ENCODE measurements around the gene GBP4. TPM values are rescaled to one million over a fixed set of nuclear protein-coding genes. Genes with fewer than 3 reads are reported as not detected.
"Not testable (repeated sequence)": the region's sequence is repeated elsewhere in the genome, so short reads cannot be mapped to it uniquely, and the experiment has no call there.

Gene GBP4
- total RNA-seq, 1 experiment from 2014 or later, result 0.09 TPM

GRCh38 chr1:89221341-89221740 lies 22.6 kb upstream of the GBP4 start (continued):
- TF ChIP-seq FOXP4 (CRISPR knock-in tag; IDR thresholded peaks at IDR 0.05) (no peak), SMAD4 (CRISPR knock-in tag; IDR thresholded peaks at IDR 0.05) (no peak), E2F5 (CRISPR knock-in tag; IDR thresholded peaks at IDR 0.05) (no peak), ETV6 (CRISPR knock-in tag; IDR thresholded peaks at IDR 0.05) (no peak)

GRCh38 chr1:89219851-89220250 lies 21.1 kb upstream of the GBP4 start:
- H3K4me1 Mint-ChIP-seq; H3K4me3 Mint-ChIP-seq; ATAC-seq; H3K27me3 Mint-ChIP-seq (ENCODE audit: low read depth); DNase-seq (ENCODE audit: low spot score); H3K27ac Mint-ChIP-seq; CTCF ChIA-PET; POLR2A ChIA-PET: not testable (repeated sequence)
- Mint-ChIP-seq H3K36me3 (peaks cover 18% of the 10 kb centered on the region), H3K9me3 (peaks cover 49% of the 10 kb centered on the region)

- H3K4me3 Mint-ChIP-seq; DNase-seq (ENCODE audit: low spot score); H3K4me1 Mint-ChIP-seq; ATAC-seq; CTCF ChIA-PET; H3K27me3 Mint-ChIP-seq (ENCODE audit: low read depth); H3K27ac Mint-ChIP-seq: not testable (repeated sequence)
- Mint-ChIP-seq H3K36me3 (peaks cover 19% of the 10 kb centered on the region), H3K9me3 (peaks cover 50% of the 10 kb centered on the region)
- POLR2A ChIA-PET, result interaction anchor here (0.6 kb wide), 1 partner anchor 227 kb away, joined by 3 read pairs; no protein-coding TSS in a partner anchor
- 0 out of 2 replicates have a peak, but pooled peaks have one; percentile 17 for TF ChIP-seq NFYB (CRISPR knock-in tag; conservative IDR thresholded peaks at IDR 0.05; ENCODE audit: low read depth)
Observed at GRCh38 chr1:89218941-89219340, 20.2 kb upstream of the GBP4 start.

- H3K9me3 Mint-ChIP-seq, result peaks cover 83% of the 10 kb centered on the region
- peaks cover under 1% of the 10 kb centered on the region; the same call in 1 of the 2 replicates for H3K27me3 Mint-ChIP-seq (ENCODE audit: low read depth)
- ChIA-PET CTCF (no interaction called here), POLR2A (no interaction called here)
- ATAC-seq (no peak), DNase-seq (ENCODE audit: low spot score) (no peak)
- H3K36me3 Mint-ChIP-seq, result peaks cover 37% of the 10 kb centered on the region
- H3K4me3 Mint-ChIP-seq, result no peak overlapping the region
- no peaks in the 10 kb centered on the region for H3K4me1 Mint-ChIP-seq
- no peak overlapping the region for H3K27ac Mint-ChIP-seq
- no peak for TF ChIP-seq NR2C2 (CRISPR knock-in tag; IDR thresholded peaks at IDR 0.05)
- TF ChIP-seq ZBTB21 (CRISPR knock-in tag; IDR thresholded peaks at IDR 0.05; ENCODE audit: borderline replicate concordance), result no peak
- no peak for TF ChIP-seq ZNF138 (CRISPR knock-in tag; conservative IDR thresholded peaks at IDR 0.05)
- TF ChIP-seq ZSCAN18 (CRISPR knock-in tag; IDR thresholded peaks at IDR 0.05), result no peak
- no peak for TF ChIP-seq E2F5 (CRISPR knock-in tag; IDR thresholded peaks at IDR 0.05)
- no peak for TF ChIP-seq ZNF425 (CRISPR knock-in tag; conservative IDR thresholded peaks at IDR 0.05)
- no peak for TF ChIP-seq MYBL2 (CRISPR knock-in tag; IDR thresholded peaks at IDR 0.05)
- no peak for TF ChIP-seq IRF1 (CRISPR knock-in tag; IDR thresholded peaks at IDR 0.05)
- no peak for TF ChIP-seq SOX15 (CRISPR knock-in tag; IDR thresholded peaks at IDR 0.05)
- TF ChIP-seq ZNF263 (CRISPR knock-in tag; IDR thresholded peaks at IDR 0.05; ENCODE audit: low read depth), result no peak
- no peak for TF ChIP-seq HMGXB4 (CRISPR knock-in tag; IDR thresholded peaks at IDR 0.05)
- TF ChIP-seq ATF1 (CRISPR knock-in tag; IDR thresholded peaks at IDR 0.05), result no peak
- TF ChIP-seq ESRRA (CRISPR knock-in tag; IDR thresholded peaks at IDR 0.05; ENCODE audit: borderline replicate concordance), result no peak
Observed at GRCh38 chr1:89213347-89213746, 14.6 kb upstream of the GBP4 start.
